ENCODE measurements around the gene KCND2. TPM values are rescaled to one million over a fixed set of nuclear protein-coding genes. Genes with fewer than 3 reads are reported as not detected.
"Not testable (repeated sequence)": the region's sequence is repeated elsewhere in the genome, so short reads cannot be mapped to it uniquely, and the experiment has no call there.

The KCND2 gene
- total RNA-seq, result not detected

- DNase-seq, result no peak
- H3K4me1 Mint-ChIP-seq (ENCODE audit: low read depth), result peaks cover 10% of the 10 kb centered on the region
- peak within 1 kb of the TSS; percentile 69 for H3K4me3 Mint-ChIP-seq
- H3K27me3 Mint-ChIP-seq (ENCODE audit: low read depth), result peaks cover 40% of the 10 kb centered on the region
- no peak within 1 kb of the TSS for H3K27ac Mint-ChIP-seq
- intact Hi-C loops (cut with micrococcal nuclease), result loop anchor here (5.0 kb wide), 1 partner anchor 336 kb away; no protein-coding TSS in a partner anchor
- no peaks in the 10 kb centered on the region for H3K36me3 Mint-ChIP-seq (ENCODE audit: low read depth)
- CTCF ChIA-PET, result interaction anchor here (0.6 to 0.8 kb wide), 2 partner anchors 18 to 54 kb away, joined by 3 read pairs; no protein-coding TSS in a partner anchor
- H3K9me3 Mint-ChIP-seq, result peaks cover 6% of the 10 kb centered on the region
Observed at GRCh38 chr7:120272701-120273475, at the start of gene KCND2. Gene KCND2, plus strand, starts transcription at chr7:120273175.

DNA sequence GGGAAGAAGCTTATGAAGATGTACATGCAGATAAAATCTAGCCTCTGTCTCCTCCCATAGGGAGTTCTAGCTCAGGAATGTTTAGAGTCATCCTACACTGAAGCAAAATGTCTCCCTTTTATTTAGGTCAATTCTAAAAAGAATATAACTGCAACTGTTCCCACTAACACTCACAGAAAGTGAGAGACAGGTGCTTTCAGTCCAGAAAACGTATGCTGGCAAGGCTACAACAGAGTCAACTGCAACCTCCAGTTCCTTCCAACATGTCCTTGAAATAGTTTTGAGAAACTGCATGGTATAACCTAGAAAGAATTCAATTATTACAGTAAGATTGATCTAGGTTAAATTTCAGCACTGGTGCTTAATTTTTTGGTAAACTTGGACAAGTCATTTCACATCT, 46.8 kb upstream of the KCND2 start:
- Mint-ChIP-seq H3K27ac (no peak overlapping the region), H3K9me3 (peaks cover 5% of the 10 kb centered on the region), H3K4me1 (ENCODE audit: low read depth) (no peaks in the 10 kb centered on the region), H3K27me3 (ENCODE audit: low read depth) (no peaks in the 10 kb centered on the region), H3K36me3 (ENCODE audit: low read depth) (no peaks in the 10 kb centered on the region), H3K4me3 (no peak overlapping the region)
- CTCF ChIA-PET, result no interaction called here
- intact Hi-C loops (cut with micrococcal nuclease), result no loop called here
- no peak for DNase-seq

- Mint-ChIP-seq H3K9me3 (peaks cover 5% of the 10 kb centered on the region), H3K27me3 (ENCODE audit: low read depth) (no peaks in the 10 kb centered on the region), H3K36me3 (ENCODE audit: low read depth) (no peaks in the 10 kb centered on the region), H3K27ac (no peak overlapping the region), H3K4me1 (ENCODE audit: low read depth) (no peaks in the 10 kb centered on the region), H3K4me3 (no peak overlapping the region)
- DNase-seq, result no peak
- intact Hi-C loops (cut with micrococcal nuclease), result no loop called here
- CTCF ChIA-PET, result no interaction called here
Observed at GRCh38 chr7:120227255-120227654, 45.7 kb upstream of the KCND2 start.

DNA sequence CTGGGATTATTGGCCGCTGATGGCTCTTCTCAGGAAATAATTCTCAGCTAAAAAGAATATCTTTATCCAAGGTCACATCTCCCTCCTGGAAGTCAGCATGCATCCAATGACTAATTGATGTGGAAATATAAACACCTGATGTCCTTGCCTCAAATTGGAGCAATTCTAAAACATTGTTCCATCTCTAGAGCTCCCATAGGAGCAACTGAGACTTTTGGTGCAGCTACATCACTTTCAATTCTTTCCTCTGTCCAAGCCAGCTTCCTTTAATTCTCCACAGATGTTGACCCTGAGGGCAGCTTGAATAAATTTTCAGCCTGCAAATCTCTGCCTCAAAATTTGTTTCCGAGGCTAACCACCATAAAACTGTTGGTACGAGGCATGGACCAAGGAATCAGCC, 43.9 kb upstream of the KCND2 start:
- Mint-ChIP-seq H3K27ac (no peak overlapping the region), H3K4me3 (no peak overlapping the region), H3K9me3 (peaks cover 5% of the 10 kb centered on the region), H3K4me1 (ENCODE audit: low read depth) (no peaks in the 10 kb centered on the region), H3K27me3 (ENCODE audit: low read depth) (no peaks in the 10 kb centered on the region), H3K36me3 (ENCODE audit: low read depth) (no peaks in the 10 kb centered on the region)
- intact Hi-C loops (cut with micrococcal nuclease), result no loop called here
- CTCF ChIA-PET, result no interaction called here
- no peak for DNase-seq

- H3K36me3 Mint-ChIP-seq (ENCODE audit: low read depth), result no peaks in the 10 kb centered on the region
- CTCF ChIA-PET, result no interaction called here
- no peaks in the 10 kb centered on the region for H3K4me1 Mint-ChIP-seq (ENCODE audit: low read depth)
- no peak overlapping the region for H3K4me3 Mint-ChIP-seq
- peaks cover 12% of the 10 kb centered on the region for H3K9me3 Mint-ChIP-seq
- intact Hi-C loops (cut with micrococcal nuclease), result no loop called here
- no peak for DNase-seq
- H3K27me3 Mint-ChIP-seq (ENCODE audit: low read depth), result no peaks in the 10 kb centered on the region
- no peak overlapping the region for H3K27ac Mint-ChIP-seq
Observed at GRCh38 chr7:120233338-120233737, 39.6 kb upstream of the KCND2 start.

GRCh38 chr7:120240350-120240749, 32.6 kb upstream of the KCND2 start:
- H3K27ac Mint-ChIP-seq; H3K36me3 Mint-ChIP-seq (ENCODE audit: low read depth); H3K9me3 Mint-ChIP-seq; intact Hi-C loops (cut with micrococcal nuclease); H3K4me1 Mint-ChIP-seq (ENCODE audit: low read depth); H3K4me3 Mint-ChIP-seq; H3K27me3 Mint-ChIP-seq (ENCODE audit: low read depth); CTCF ChIA-PET; DNase-seq: not testable (repeated sequence)

DNA sequence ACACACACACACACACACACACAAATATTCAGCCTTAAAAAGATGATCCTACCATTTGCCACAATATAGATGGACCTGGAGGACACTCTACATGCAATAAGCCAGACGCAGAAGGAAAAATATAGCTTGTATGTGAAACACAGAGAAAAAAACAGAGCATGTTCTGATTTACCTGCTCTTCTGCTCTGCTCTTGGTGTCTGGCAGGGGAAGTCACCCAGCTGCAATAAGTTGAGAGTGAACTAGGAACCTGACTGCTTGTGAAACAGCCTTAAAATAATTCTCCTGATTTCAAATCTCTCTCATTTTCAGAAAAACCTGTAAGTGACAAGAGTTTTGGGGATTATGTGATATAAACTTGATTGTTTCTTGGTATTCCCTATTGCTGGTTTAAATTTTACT, 31.0 kb upstream of the KCND2 start:
- no peak overlapping the region for H3K27ac Mint-ChIP-seq
- CTCF ChIA-PET, result interaction anchor here (0.6 kb wide), 1 partner anchor 27 kb away, joined by 3 read pairs; no protein-coding TSS in a partner anchor
- H3K27me3 Mint-ChIP-seq (ENCODE audit: low read depth), result no peaks in the 10 kb centered on the region
- H3K9me3 Mint-ChIP-seq, result peaks cover 3% of the 10 kb centered on the region
- DNase-seq, result no peak
- no peaks in the 10 kb centered on the region for H3K36me3 Mint-ChIP-seq (ENCODE audit: low read depth)
- H3K4me3 Mint-ChIP-seq, result no peak overlapping the region
- intact Hi-C loops (cut with micrococcal nuclease), result no loop called here
- H3K4me1 Mint-ChIP-seq (ENCODE audit: low read depth), result no peaks in the 10 kb centered on the region

- H3K4me3 Mint-ChIP-seq, result no peak overlapping the region
- H3K9me3 Mint-ChIP-seq, result peaks cover 10% of the 10 kb centered on the region
- H3K27ac Mint-ChIP-seq, result no peak overlapping the region
- no peaks in the 10 kb centered on the region for H3K4me1 Mint-ChIP-seq (ENCODE audit: low read depth)
- CTCF ChIA-PET, result no interaction called here
- no peaks in the 10 kb centered on the region for H3K36me3 Mint-ChIP-seq (ENCODE audit: low read depth)
- no peak for DNase-seq
- no peaks in the 10 kb centered on the region for H3K27me3 Mint-ChIP-seq (ENCODE audit: low read depth)
- intact Hi-C loops (cut with micrococcal nuclease), result no loop called here
Observed at GRCh38 chr7:120254845-120255244, 18.1 kb upstream of the KCND2 start.

- no peak for DNase-seq
- Mint-ChIP-seq H3K27ac (no peak overlapping the region), H3K4me3 (no peak overlapping the region), H3K4me1 (ENCODE audit: low read depth) (no peaks in the 10 kb centered on the region), H3K27me3 (ENCODE audit: low read depth) (no peaks in the 10 kb centered on the region), H3K36me3 (ENCODE audit: low read depth) (no peaks in the 10 kb centered on the region), H3K9me3 (peaks cover 10% of the 10 kb centered on the region)
- intact Hi-C loops (cut with micrococcal nuclease), result no loop called here
- CTCF ChIA-PET, result no interaction called here
Observed at GRCh38 chr7:120256344-120257070, 16.5 kb upstream of the KCND2 start.

DNA sequence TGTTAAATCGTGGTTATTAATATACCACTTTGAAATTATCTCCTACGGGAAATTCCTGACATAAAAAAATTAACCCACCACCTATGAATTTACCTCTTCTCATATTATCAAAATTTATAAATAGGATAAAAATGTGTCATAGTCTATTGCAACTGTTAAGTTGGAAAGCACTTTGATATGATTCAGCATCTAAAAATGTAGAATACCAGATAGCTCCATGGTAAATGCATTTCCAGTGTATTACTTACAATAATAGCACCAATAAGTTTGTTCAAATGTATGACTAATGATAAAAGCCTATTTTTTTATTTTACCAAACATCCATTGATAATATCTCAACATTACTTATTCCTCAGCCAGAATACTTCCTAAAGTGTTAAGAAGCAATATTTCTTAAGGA, 13.6 kb upstream of the KCND2 start:
- CTCF ChIA-PET, result no interaction called here
- Mint-ChIP-seq H3K27me3 (ENCODE audit: low read depth) (no peaks in the 10 kb centered on the region), H3K4me1 (ENCODE audit: low read depth) (no peaks in the 10 kb centered on the region), H3K27ac (no peak overlapping the region), H3K36me3 (ENCODE audit: low read depth) (no peaks in the 10 kb centered on the region), H3K4me3 (no peak overlapping the region), H3K9me3 (peaks cover 9% of the 10 kb centered on the region)
- intact Hi-C loops (cut with micrococcal nuclease), result no loop called here
- no peak for DNase-seq

- intact Hi-C loops (cut with micrococcal nuclease), result no loop called here
- H3K27ac Mint-ChIP-seq, result no peak overlapping the region
- no peak overlapping the region for H3K4me3 Mint-ChIP-seq
- peaks cover 9% of the 10 kb centered on the region for H3K9me3 Mint-ChIP-seq
- CTCF ChIA-PET, result interaction anchor here (0.6 kb wide), 1 partner anchor 863 kb away, joined by 3 read pairs; no protein-coding TSS in a partner anchor
- no peaks in the 10 kb centered on the region for H3K4me1 Mint-ChIP-seq (ENCODE audit: low read depth)
- H3K27me3 Mint-ChIP-seq (ENCODE audit: low read depth), result no peaks in the 10 kb centered on the region
- H3K36me3 Mint-ChIP-seq (ENCODE audit: low read depth), result no peaks in the 10 kb centered on the region
- no peak for DNase-seq
Observed at GRCh38 chr7:120260111-120260510, 12.9 kb upstream of the KCND2 start.

DNA sequence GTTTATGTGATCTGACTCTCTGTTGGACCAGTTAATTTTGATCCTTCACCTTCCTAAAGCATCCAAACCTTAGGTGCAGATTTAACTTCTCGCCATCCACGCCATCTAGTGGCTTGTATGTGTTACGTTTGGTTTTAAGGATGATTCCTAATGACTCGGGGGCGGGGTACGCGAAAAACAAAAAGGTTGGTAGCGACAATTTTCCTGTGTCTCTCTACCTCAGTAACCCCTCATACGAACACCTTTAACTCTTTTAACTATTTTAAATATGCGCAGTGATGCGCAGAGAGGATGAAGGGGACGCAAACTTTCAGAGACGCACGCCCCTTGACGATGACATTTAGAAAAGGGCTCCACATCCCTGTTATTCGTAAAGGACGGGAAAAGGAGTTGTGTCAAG, 714 bp upstream of the KCND2 start:
- CTCF ChIA-PET, result interaction anchor here (0.6 kb wide), 1 partner anchor 55 kb away, joined by 3 read pairs; no protein-coding TSS in a partner anchor
- intact Hi-C loops (cut with micrococcal nuclease), result loop anchor here (5.0 kb wide), 1 partner anchor 335 kb away; no protein-coding TSS in a partner anchor
- H3K27ac Mint-ChIP-seq, result no peak overlapping the region
- no peak overlapping the region for H3K4me3 Mint-ChIP-seq
- DNase-seq, result no peak
- H3K4me1 Mint-ChIP-seq (ENCODE audit: low read depth), result peaks cover 10% of the 10 kb centered on the region
- H3K27me3 Mint-ChIP-seq (ENCODE audit: low read depth), result peaks cover 40% of the 10 kb centered on the region
- peaks cover 6% of the 10 kb centered on the region for H3K9me3 Mint-ChIP-seq
- no peaks in the 10 kb centered on the region for H3K36me3 Mint-ChIP-seq (ENCODE audit: low read depth)
